ENCODE measurements around the gene MKI67. TPM values are rescaled to one million over a fixed set of nuclear protein-coding genes. Genes with fewer than 3 reads are reported as not detected.

Gene MKI67
- total RNA-seq, 4 donors from 2014 or later = 14.3 to 50.8 (median 26.1) TPM

DNA sequence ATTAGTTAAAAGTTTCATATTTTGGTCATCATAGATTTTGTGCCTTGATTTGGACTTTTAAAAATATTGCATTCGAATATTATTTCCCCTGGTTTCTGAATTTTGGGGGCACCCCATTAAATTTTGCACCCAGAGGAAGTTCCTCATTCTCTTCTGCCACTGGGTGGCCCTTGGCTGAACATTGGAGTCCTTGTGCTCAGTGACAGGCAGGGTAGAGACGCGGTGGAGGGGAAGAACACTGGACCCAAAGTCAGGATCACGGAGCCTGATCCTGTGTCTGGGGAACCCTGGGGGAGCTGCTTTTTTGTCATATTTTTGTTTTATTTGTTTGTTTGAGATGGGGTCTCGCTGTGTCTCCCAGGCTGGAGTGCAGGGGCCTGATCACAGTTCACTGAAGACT lies 74.7 kb downstream of the MKI67 start:
- peak overlapping the region; percentile 23 to 93 (median 59) for H3K27ac ChIP-seq
- TF ChIP-seq POLR2A (IDR thresholded peaks at IDR 0.05) = no peak
- TF ChIP-seq, protein P1, sequence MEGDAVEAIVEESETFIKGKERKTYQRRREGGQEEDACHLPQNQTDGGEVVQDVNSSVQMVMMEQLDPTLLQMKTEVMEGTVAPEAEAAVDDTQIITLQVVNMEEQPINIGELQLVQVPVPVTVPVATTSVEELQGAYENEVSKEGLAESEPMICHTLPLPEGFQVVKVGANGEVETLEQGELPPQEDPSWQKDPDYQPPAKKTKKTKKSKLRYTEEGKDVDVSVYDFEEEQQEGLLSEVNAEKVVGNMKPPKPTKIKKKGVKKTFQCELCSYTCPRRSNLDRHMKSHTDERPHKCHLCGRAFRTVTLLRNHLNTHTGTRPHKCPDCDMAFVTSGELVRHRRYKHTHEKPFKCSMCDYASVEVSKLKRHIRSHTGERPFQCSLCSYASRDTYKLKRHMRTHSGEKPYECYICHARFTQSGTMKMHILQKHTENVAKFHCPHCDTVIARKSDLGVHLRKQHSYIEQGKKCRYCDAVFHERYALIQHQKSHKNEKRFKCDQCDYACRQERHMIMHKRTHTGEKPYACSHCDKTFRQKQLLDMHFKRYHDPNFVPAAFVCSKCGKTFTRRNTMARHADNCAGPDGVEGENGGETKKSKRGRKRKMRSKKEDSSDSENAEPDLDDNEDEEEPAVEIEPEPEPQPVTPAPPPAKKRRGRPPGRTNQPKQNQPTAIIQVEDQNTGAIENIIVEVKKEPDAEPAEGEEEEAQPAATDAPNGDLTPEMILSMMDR (IDR thresholded peaks at IDR 0.05) = no peak
- DNase-seq = no peak
- H3K36me3 ChIP-seq = peaks cover 13 to 57% (median 15%) of the 10 kb centered on the region in 3 donors
- H3K27me3 ChIP-seq = no peaks in the 10 kb centered on the region
- H3K9me3 ChIP-seq = no peaks in the 10 kb centered on the region
- H3K4me3 ChIP-seq = no peak overlapping the region
- WGBS, 2 donors = 87 to 90% methylated on average over 3 to 5 of the region's 5 CpGs
- H3K4me1 ChIP-seq = peaks cover 14 to 88% (median 33%) of the 10 kb centered on the region in 3 donors
- intact Hi-C loops (cut with DNase I) = no loop called here

DNA sequence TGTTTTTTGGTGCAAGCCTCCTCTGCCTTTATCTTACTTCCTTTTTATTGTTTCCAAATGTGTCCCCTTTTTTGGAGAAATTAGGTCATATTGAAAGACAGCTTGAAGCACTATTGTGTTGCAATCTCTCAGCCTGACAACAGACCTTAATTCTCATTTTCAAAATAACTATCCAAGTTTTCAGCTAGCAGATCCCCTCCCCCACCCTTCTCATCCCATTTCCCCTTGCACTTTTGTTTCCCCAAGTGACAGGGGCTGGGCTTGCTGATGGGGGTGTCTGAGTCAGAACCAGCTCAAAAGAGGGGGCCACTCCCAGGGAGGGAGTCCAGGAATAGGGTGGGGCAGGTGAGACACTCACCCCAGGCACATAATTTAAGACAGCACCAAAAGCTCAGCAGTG lies 75.3 kb downstream of the MKI67 start:
- intact Hi-C loops (cut with DNase I) = no loop called here
- peaks cover 9 to 51% (median 9%) of the 10 kb centered on the region in 3 donors for H3K36me3 ChIP-seq
- peaks cover 15 to 89% (median 34%) of the 10 kb centered on the region in 3 donors for H3K4me1 ChIP-seq
- no peaks in the 10 kb centered on the region for H3K27me3 ChIP-seq
- no peak for TF ChIP-seq POLR2A (IDR thresholded peaks at IDR 0.05)
- TF ChIP-seq, protein P1 (IDR thresholded peaks at IDR 0.05) = no peak
- H3K4me3 ChIP-seq = no peak overlapping the region
- no peaks in the 10 kb centered on the region for H3K9me3 ChIP-seq
- DNase-seq = no peak
- H3K27ac ChIP-seq = peak overlapping the region; percentile 23 to 93 (median 70)

DNA sequence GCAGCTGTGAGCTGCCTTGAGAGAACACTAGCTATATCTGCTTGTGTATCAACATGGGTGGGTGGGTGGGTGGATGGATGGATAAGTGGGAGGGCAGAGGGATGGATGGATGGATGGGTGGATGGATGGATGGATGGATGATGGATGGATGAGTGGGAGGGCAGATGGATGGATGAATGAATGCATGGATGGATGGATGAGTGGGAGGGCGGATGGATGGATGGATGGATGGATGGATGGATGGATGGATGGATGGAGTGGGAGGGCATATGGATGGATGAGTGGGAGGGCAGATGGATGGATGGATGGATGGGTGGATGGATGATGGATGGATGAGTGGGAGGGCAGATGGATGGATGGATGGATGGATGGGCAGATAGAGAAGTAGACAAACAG lies 76.1 kb downstream of the MKI67 start:
- DNase-seq = no peak
- H3K4me3 ChIP-seq = no peak overlapping the region
- intact Hi-C loops (cut with DNase I) = no loop called here

DNA sequence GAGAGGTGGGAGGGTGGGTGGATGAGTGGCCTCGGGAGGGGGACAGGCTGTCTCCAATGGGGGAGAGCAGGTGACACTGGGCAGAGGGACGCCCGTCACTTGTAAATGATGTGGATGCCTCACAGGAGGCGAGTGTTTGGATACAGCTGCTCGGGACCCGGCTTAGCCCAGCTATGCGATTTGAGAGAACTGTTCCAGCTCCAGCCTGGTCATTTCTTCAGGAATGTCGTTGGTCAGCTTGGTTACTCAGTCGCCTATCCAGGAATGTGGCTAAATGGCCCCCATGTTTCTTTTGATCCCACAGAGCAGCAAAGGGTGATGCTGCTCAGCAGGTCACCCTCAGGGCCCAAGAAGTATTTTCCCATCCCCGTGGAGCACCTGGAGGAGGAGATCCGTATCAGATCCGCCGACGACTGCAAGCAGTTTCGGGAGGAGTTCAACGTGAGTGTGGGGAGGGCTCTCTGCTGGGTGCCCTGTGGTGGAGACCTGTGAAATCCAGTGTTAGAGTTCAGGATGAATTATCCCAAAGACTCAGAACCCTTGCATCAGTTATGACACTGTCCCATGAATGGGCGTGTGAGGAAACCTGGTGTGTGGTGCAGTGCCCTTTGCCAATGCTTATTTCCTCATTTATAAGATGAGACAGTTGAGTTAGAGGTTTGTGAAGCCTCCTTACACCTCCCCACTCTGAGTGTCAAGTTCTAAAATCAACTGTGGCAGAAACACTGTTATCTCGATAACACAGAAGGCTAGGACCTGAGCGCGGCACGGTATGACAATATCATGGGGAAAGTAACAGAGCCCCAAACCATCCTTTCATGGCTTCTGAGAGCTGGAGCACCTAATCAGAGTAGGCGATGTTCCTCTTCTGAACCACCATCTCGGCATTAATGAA lies 76.8 kb downstream of the MKI67 start:
- intact Hi-C loops (cut with DNase I) = no loop called here
- 81 to 88% methylated on average over 6 to 17 of the region's 23 CpGs for WGBS, 2 donors
- no peaks in the 10 kb centered on the region for H3K9me3 ChIP-seq
- no peaks in the 10 kb centered on the region for H3K27me3 ChIP-seq
- peaks cover 15 to 92% (median 34%) of the 10 kb centered on the region in 3 donors for H3K4me1 ChIP-seq
- H3K36me3 ChIP-seq = peaks cover 0 to 37% (median 4%) of the 10 kb centered on the region in 3 donors
- no peak for DNase-seq
- peak overlapping the region; percentile 86 to 93 (median 90) for H3K27ac ChIP-seq
- TF ChIP-seq POLR2A (IDR thresholded peaks at IDR 0.05) = no peak
- TF ChIP-seq, protein P1 (IDR thresholded peaks at IDR 0.05) = no peak
- H3K4me3 ChIP-seq = peak overlapping the region in 3 of 4 donors; percentile 38 to 63 (median 50)

More for the DNA sequence above, 76.1 kb downstream of the MKI67 start:
- WGBS, 2 donors = 57 to 58% methylated on average over 1 of the region's 1 CpG
- Histone ChIP-seq H3K27ac (peak overlapping the region; percentile 6 to 93 (median 55)), H3K9me3 (no peaks in the 10 kb centered on the region), H3K27me3 (no peaks in the 10 kb centered on the region), H3K4me1 (peaks cover 15 to 97% (median 34%) of the 10 kb centered on the region in 3 donors), H3K36me3 (peaks cover under 1 to 43% (median 4%) of the 10 kb centered on the region in 3 donors)
- TF ChIP-seq, protein P1 (IDR thresholded peaks at IDR 0.05) = no peak
- TF ChIP-seq POLR2A (IDR thresholded peaks at IDR 0.05) = no peak

DNA sequence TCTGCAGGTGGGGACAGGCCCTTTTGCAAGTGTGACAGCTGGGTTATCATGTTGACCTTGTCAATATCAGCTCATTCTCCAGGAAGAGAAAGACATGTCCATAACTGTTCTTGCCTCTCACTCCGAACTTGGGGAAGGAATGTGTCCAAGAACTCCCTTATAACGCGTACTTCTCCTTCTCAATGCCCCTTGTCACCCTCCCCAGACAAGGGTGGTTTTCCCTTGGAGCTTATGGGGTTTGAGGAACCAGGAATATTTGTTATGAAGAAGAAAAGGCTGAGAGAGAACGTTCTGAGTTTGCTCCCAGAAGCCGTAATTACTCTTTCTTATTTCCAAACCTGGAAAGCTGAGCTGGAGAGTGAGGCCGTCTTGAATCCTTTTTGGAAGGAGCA lies 77.4 kb downstream of the MKI67 start:
- intact Hi-C loops (cut with DNase I) = no loop called here
- 26 to 42% methylated on average over 3 to 6 of the region's 6 CpGs for WGBS, 2 donors
- Histone ChIP-seq H3K27me3 (no peaks in the 10 kb centered on the region), H3K9me3 (no peaks in the 10 kb centered on the region), H3K27ac (peak overlapping the region; percentile 86 to 93 (median 90)), H3K36me3 (peaks cover 0 to 34% (median 4%) of the 10 kb centered on the region in 3 donors), H3K4me3 (peak overlapping the region; percentile 38 to 63 (median 46)), H3K4me1 (peaks cover 15 to 85% (median 34%) of the 10 kb centered on the region in 3 donors)
- no peak for TF ChIP-seq POLR2A (IDR thresholded peaks at IDR 0.05)
- TF ChIP-seq, protein P1 (IDR thresholded peaks at IDR 0.05) = no peak
- no peak for DNase-seq
